SK-N-SH (cell line): ENCODE data around the gene HIPK2.

Experiments
- CHD2 ChIP-seq: fragments of 150-350 bp; IDR thresholded peaks from 2 replicates; pipeline ENCODE4 v1.6.1; 2018; ENCODE audit warnings: low read length; ENCODE audit not compliant: partially characterized antibody
- CTCF ChIP-seq: fragments of 200-600 bp; sonication (generic); IDR thresholded peaks from 2 replicates; pipeline ENCODE4 v1.6.1; 2017; ENCODE audit warnings: antibody characterized with exemption, mild to moderate bottlenecking, moderate library complexity
- EP300 ChIP-seq, 2 experiments: IDR thresholded peaks; 2 replicates each; pipeline versions ENCODE4 v1.4.0 to v1.6.1; 2012; ENCODE audit warnings: borderline replicate concordance in 1 of 2, low read depth in 1 of 2, low read length in 1 of 2
- EZH2phosphoT487 ChIP-seq: fragments of 200-600 bp; sonication (generic); IDR thresholded peaks from 2 replicates; pipeline ENCODE4 v1.6.1; 2017; ENCODE audit warnings: low read depth, mixed run types, mild to moderate bottlenecking, antibody characterized with exemption, moderate library complexity, borderline replicate concordance
- FOXJ3 ChIP-seq: sonication (generic); formaldehyde crosslinking; IDR thresholded peaks from 2 replicates; pipeline ENCODE4 v1.5.1; 2020; ENCODE audit warnings: mild to moderate bottlenecking, missing genetic modification reagents
- IRF3 ChIP-seq: fragments of 150-350 bp; IDR thresholded peaks from 2 replicates; pipeline ENCODE4 v1.6.1; 2016; ENCODE audit warnings: mild to moderate bottlenecking, low read depth, low read length
- POLR2AphosphoS5 ChIP-seq: IDR thresholded peaks from 2 replicates; pipeline ENCODE4 v1.6.1; 2012; ENCODE audit warnings: low read depth, low read length
- RFX5 ChIP-seq: IDR thresholded peaks from 2 replicates; pipeline ENCODE4 v1.6.1; 2012; ENCODE audit warnings: mild to moderate bottlenecking, improper control_type of control experiment, low read length
- SIN3A ChIP-seq: IDR thresholded peaks from 2 replicates; pipeline ENCODE4 v1.6.1; 2012; ENCODE audit warnings: low read depth, mild to moderate bottlenecking, low read length, moderate library complexity, borderline replicate concordance
- SMC3 ChIP-seq: IDR thresholded peaks from 2 replicates; pipeline ENCODE4 v1.6.1; 2012; ENCODE audit warnings: low read depth, low read length, improper control_type of control experiment
- TAF1 ChIP-seq: IDR thresholded peaks from 2 replicates; pipeline ENCODE4 v1.6.1; 2012; ENCODE audit warnings: low read depth, mild to moderate bottlenecking, low read length, moderate library complexity, borderline replicate concordance
- TEAD4 ChIP-seq: IDR thresholded peaks from 2 replicates; pipeline ENCODE4 v1.4.0; 2012; ENCODE audit warnings: mild to moderate bottlenecking, borderline replicate concordance; ENCODE audit not compliant: insufficient read depth
- USF1 ChIP-seq: IDR thresholded peaks from 2 replicates; pipeline ENCODE4 v1.4.0; 2012; ENCODE audit warnings: low read depth, borderline replicate concordance
- USF2 ChIP-seq: fragments of 150-350 bp; IDR thresholded peaks from 2 replicates; pipeline ENCODE4 v1.6.1; 2017; ENCODE audit warnings: antibody characterized with exemption, low read length, low read depth, borderline replicate concordance

GRCh38 chr7:139660317-139661042, 117.3 kb downstream of the HIPK2 start:
- TF ChIP-seq RFX5 (no peak), POLR2AphosphoS5 (no peak), EP300 (IDR thresholded peaks at IDR 0.05; ENCODE audit: borderline replicate concordance in 1 of 2, low read depth in 1 of 2, low read length in 1 of 2) (no peak), IRF3 (no peak), CTCF (no peak), TEAD4 (no peak), TAF1 (no peak), CHD2 (no peak), SMC3 (no peak), USF1 (no peak), USF2 (no peak), SIN3A (no peak), EZH2phosphoT487 (no peak), FOXJ3 (CRISPR knock-in tag) (no peak)
